Measurements from ENCODE around the gene MAD2L1BP. TPM values are rescaled to one million over a fixed set of nuclear protein-coding genes. Genes with fewer than 3 reads are reported as not detected.

The MAD2L1BP gene
- total and polyA plus RNA-seq, 2 of the 13 experiments (the other 11 are each of a cell fraction or from before 2014, with no cell fraction given) = 54.2 to 55.5 TPM

- TF ChIP-seq ATF6 (CRISPR knock-in tag; conservative IDR thresholded peaks at IDR 0.05) (0 out of 2 replicates have a peak, but pooled peaks have one; percentile 51), HNRNPH1 (optimal IDR thresholded peaks at IDR 0.05; ENCODE audit: low read depth, low read length) (no peak), YEATS2 (CRISPR knock-in tag; IDR thresholded peaks at IDR 0.05; ENCODE audit: borderline replicate concordance) (peak; percentile 91), GABPA (IDR thresholded peaks at IDR 0.05; ENCODE audit: low read depth, low read length) (peak; percentile 94), GABPA (CRISPR knock-in tag; IDR thresholded peaks at IDR 0.05; ENCODE audit: low read depth) (peak; percentile 100), TCF7L2 (IDR thresholded peaks at IDR 0.05; ENCODE audit: low read depth, low read length) (no peak), MYNN (CRISPR knock-in tag; IDR thresholded peaks at IDR 0.05; ENCODE audit: low read depth) (no peak), MLXIP (CRISPR knock-in tag; IDR thresholded peaks at IDR 0.05; ENCODE audit: borderline replicate concordance) (no peak), CENPBD1 (CRISPR knock-in tag; IDR thresholded peaks at IDR 0.05; ENCODE audit: borderline replicate concordance, low read depth) (no peak), HOXA3 (CRISPR knock-in tag; IDR thresholded peaks at IDR 0.05) (peak; percentile 91), RCOR2 (CRISPR knock-in tag; IDR thresholded peaks at IDR 0.05) (no peak), TBX2 (CRISPR knock-in tag; IDR thresholded peaks at IDR 0.05; ENCODE audit: borderline replicate concordance) (peak; percentile 57; the same call in 1 of the 2 replicates), RERE (CRISPR knock-in tag; IDR thresholded peaks at IDR 0.05; ENCODE audit: low read depth) (no peak), KDM5B (CRISPR knock-in tag; IDR thresholded peaks at IDR 0.05; ENCODE audit: borderline replicate concordance) (peak; percentile 60; the same call in 1 of the 2 replicates), ZNF556 (CRISPR knock-in tag; IDR thresholded peaks at IDR 0.05; ENCODE audit: borderline replicate concordance) (peak; percentile 98)
Measured at GRCh38 chr6:43687437-43688347, 52.1 kb downstream of the MAD2L1BP start, which contains the start of gene MRPS18A (continued).
